GM04504 (cell line): ENCODE data around the gene ALDH7A1.
"Not testable (repeated sequence)": the region's sequence is repeated elsewhere in the genome, so short reads cannot be mapped to it uniquely, and the experiment has no call there.

Source experiments
- DNase-seq: peaks from one replicate; pipeline ENCODE4 v3.0.0-alpha.2; 2012; ENCODE audit warnings: low read depth

The ALDH7A1 gene

GRCh38 chr5:126595486-126596083 lies 566 bp upstream of the ALDH7A1 start:
- no peak for DNase-seq

- DNase-seq = no peak
These were observed 3.5 kb downstream of the ALDH7A1 start for GRCh38 chr5:126591549-126591948.

GRCh38 chr5:126589536-126590297 lies 5.3 kb downstream of the ALDH7A1 start:
- DNase-seq = no peak

- DNase-seq = no peak
These were observed 7.2 kb downstream of the ALDH7A1 start for GRCh38 chr5:126587551-126588390.

GRCh38 chr5:126583761-126584160 lies 11.3 kb downstream of the ALDH7A1 start:
- DNase-seq = no peak

- DNase-seq = no peak
These were observed 15.3 kb downstream of the ALDH7A1 start for GRCh38 chr5:126579716-126580115.

GRCh38 chr5:126577415-126577814 lies 17.6 kb downstream of the ALDH7A1 start:
- no peak for DNase-seq

- DNase-seq = no peak
These were observed 18.0 kb downstream of the ALDH7A1 start for GRCh38 chr5:126576974-126577373.

GRCh38 chr5:126575644-126576043 lies 19.4 kb downstream of the ALDH7A1 start:
- no peak for DNase-seq

- DNase-seq = no peak
These were observed 26.7 kb downstream of the ALDH7A1 start for GRCh38 chr5:126568206-126568755.

GRCh38 chr5:126562823-126563222 lies 32.2 kb downstream of the ALDH7A1 start:
- no peak for DNase-seq

GRCh38 chr5:126561908-126562307 lies 33.1 kb downstream of the ALDH7A1 start:
- no peak for DNase-seq

GRCh38 chr5:126555101-126555500 lies 39.9 kb downstream of the ALDH7A1 start:
- not testable (repeated sequence) for DNase-seq

- no peak for DNase-seq
These were observed 42.4 kb downstream of the ALDH7A1 start for GRCh38 chr5:126552614-126553013.

- DNase-seq = peak; percentile 20
These were observed 50.8 kb downstream of the ALDH7A1 start for GRCh38 chr5:126544087-126544740.

GRCh38 chr5:126543660-126544059 lies 51.4 kb downstream of the ALDH7A1 start:
- DNase-seq = no peak

GRCh38 chr5:126543009-126543408 lies 52.0 kb downstream of the ALDH7A1 start:
- no peak for DNase-seq

GRCh38 chr5:126542441-126542840 lies 52.6 kb downstream of the ALDH7A1 start:
- no peak for DNase-seq

- DNase-seq = no peak
These were observed 54.4 kb downstream of the ALDH7A1 start for GRCh38 chr5:126540631-126541030.

- DNase-seq = no peak
These were observed 56.4 kb downstream of the ALDH7A1 start for GRCh38 chr5:126538579-126538978.

- no peak for DNase-seq
These were observed 58.1 kb downstream of the ALDH7A1 start for GRCh38 chr5:126536874-126537273.
